Retinal pigment epithelial cell (primary cell): ENCODE data around the gene CCN2.
A peak's percentile ranks its signal among the peaks of the same experiment; 100 is the strongest.
"Not testable (repeated sequence)": the region's sequence is repeated elsewhere in the genome, so short reads cannot be mapped to it uniquely, and the experiment has no call there.

ENCODE experiments used
- DNase-seq: peaks from one replicate; pipeline ENCODE4 v3.0.0-alpha.2; 2010; ENCODE audit warnings: low read depth
- H3K4me3 ChIP-seq: 2 replicates; pipeline ENCODE4 v1.5.1; 2011; ENCODE audit warnings: mild to moderate bottlenecking, low read length, control low read depth, moderate library complexity
- CTCF ChIP-seq: conservative IDR thresholded peaks from 2 replicates; pipeline ENCODE4 v1.5.1; 2011; ENCODE audit warnings: low read depth, low read length, control low read depth, inconsistent platforms

CCN2 gene

GRCh38 chr6:131917318-131917717 is 33.9 kb downstream of the CCN2 start:
- TF ChIP-seq CTCF = no peak
- no peak overlapping the region for H3K4me3 ChIP-seq
- no peak for DNase-seq

GRCh38 chr6:131916847-131917246 is 34.3 kb downstream of the CCN2 start:
- TF ChIP-seq CTCF = no peak
- DNase-seq = no peak
- no peak overlapping the region for H3K4me3 ChIP-seq

GRCh38 chr6:131916091-131916796 is 34.9 kb downstream of the CCN2 start:
- not testable (repeated sequence) for H3K4me3 ChIP-seq, DNase-seq

- H3K4me3 ChIP-seq = no peak overlapping the region
- TF ChIP-seq CTCF = peak; percentile 85
- peak; percentile 45 for DNase-seq
Measured at GRCh38 chr6:131914967-131915751, 36.0 kb downstream of the CCN2 start.

- no peak for TF ChIP-seq CTCF
- H3K4me3 ChIP-seq = no peak overlapping the region
- peak; percentile 67 for DNase-seq
Measured at GRCh38 chr6:131914234-131914633, 36.9 kb downstream of the CCN2 start.

- TF ChIP-seq CTCF = no peak
- no peak for DNase-seq
- H3K4me3 ChIP-seq = no peak overlapping the region
Measured at GRCh38 chr6:131911951-131912350, 39.2 kb downstream of the CCN2 start.

GRCh38 chr6:131910956-131911355 is 40.2 kb downstream of the CCN2 start:
- TF ChIP-seq CTCF = no peak
- no peak for DNase-seq
- no peak overlapping the region for H3K4me3 ChIP-seq
